Measurements from ENCODE around the gene TRPV3.
A peak's percentile ranks its signal among the peaks of the same experiment; 100 is the strongest.

TRPV3 gene

DNA sequence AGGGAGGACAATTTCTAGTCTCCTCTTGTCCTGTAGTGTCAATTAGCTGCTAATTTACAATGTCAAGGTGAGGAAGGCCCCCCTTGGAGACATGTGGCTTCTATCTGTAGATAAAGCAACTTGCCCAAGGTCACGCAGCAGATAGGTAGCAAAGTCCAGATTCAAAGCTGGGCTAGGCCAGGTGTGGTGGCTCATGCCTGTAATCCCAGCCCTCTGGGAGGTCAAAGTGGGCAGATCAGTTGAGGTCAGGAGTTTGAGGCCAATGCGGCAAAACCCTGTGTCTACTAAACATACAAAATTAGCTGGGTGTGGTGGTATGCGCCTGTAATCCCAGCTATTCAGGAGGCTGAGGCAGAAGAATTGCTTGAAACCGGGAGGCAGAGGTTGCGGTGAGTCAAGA lies 11.1 kb downstream of the TRPV3 start:
- no peak for DNase-seq (ENCODE audit: low spot score)

DNA sequence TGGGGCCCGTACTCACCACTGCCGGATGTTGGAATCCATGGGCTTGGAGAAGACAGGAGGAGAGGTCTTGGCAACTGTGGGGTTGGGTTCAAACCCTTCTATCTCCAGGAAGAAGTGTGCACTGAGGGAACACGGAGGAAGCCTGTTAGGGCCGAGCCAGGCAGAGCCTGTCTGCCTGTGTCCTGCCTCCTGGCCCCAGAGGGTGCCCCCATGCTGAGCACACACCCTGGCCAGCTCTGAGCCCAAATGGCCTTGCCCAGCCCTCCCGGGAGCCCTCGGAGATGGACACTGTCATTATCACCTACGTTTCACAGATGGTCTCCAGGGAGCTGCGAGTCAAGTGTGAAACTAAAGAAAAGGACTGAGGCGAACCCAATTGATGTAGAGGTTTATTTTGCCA lies 12.5 kb downstream of the TRPV3 start:
- DNase-seq (ENCODE audit: low spot score): no peak

DNA sequence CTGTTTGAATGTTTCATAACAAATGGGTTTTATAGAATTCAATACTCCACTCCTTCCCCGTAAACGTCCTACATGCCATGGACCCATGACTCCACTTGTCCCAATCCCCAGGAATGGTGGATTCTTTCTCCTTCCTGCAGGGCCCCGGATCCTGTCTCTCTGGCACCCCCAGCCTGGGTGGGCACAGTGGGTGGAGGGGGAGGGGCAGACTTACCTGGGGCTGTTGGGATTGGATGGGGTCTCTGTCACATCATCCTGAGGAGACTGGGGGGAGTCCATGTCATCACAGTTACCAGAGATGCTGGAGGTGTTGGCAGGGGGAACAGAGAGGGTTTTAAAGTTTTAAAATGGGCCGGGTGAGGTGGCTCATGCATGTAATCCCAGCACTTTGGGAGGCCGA lies 13.2 kb downstream of the TRPV3 start:
- no peak for DNase-seq (ENCODE audit: low spot score)

DNA sequence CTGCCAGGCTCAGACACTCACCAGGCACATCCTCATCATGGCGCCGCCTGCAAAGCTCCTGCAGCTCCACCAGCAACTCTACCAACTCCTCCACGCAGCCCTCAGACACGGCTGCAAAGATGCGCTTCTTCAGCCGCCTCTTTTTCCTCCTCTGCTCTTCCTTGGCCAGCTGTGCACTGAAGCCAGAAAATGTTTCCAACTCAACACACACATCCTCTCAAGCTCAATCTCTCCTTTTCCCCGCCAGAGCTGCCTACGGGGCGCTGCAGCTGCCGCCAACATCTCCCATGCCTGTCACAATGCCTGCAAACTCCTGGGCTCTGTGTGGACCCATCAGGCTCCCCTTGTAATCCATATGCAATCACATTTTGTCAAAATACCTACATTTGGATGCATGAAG lies 14.2 kb downstream of the TRPV3 start:
- DNase-seq (ENCODE audit: low spot score): no peak

DNA sequence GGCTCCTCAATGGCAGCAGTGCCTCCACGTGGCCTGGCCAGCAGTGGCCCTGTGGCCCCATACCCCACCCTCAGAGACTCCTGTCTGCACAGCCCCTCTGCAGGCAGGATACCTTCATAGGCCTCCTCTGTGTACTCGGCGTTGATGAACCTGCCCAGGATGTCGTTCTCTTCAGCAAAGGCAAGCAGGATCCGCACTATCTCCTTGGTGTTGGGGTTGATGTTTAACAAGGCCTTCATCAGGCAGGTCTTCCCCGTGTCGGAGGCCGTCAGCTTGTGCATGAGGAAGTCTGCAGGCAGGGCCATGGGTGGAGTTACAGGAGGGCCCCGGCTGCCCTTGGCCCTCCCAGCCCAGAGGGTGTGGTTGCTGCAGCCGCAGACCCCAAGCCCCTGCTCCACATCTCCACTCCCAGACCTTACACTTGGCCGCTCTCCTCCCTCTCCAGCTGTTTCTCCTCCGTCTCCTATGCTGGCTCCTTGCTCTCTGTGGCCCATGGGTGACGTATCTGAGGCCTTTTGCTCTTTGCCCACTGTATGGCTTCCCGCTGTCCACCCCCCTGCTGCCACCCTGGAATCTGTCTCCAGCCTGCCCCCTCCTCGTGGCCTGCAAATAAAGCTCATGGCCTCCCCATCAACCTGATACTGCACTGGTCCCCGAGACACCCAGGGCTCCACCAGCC lies 15.1 kb downstream of the TRPV3 start:
- DNase-seq (ENCODE audit: low spot score): no peak

DNA sequence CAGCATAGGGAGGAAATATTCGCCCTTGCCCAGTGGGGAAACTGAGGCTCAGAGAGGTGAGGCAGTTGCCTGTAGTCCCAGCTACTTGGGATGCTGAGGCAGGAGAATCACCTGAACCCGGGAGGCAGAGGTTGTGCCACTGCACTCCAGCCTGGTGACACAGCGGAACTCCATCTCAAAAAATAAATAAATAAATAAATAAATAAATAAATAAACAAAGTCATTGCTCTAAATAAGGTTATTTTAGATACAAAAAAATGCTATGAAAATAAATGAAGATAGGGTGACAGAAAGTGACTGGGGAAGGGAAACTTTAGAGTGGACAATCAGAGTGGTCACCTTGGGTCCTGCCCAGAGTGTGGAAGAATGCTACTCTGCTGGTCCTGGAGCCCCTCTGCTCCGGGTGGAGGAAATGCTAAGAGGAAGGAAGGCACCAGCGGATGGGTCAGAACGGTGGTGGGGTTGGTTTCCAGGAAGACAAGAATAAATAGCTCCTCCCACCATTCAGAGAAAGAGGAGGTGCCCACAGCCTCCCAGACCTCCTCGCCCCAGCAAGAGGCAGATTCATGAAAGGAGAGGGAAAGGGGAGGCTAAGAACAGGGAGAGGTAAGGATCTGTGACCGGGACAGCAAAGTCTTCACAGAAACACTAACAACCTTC lies 17.6 kb downstream of the TRPV3 start:
- DNase-seq (ENCODE audit: low spot score): no peak

DNA sequence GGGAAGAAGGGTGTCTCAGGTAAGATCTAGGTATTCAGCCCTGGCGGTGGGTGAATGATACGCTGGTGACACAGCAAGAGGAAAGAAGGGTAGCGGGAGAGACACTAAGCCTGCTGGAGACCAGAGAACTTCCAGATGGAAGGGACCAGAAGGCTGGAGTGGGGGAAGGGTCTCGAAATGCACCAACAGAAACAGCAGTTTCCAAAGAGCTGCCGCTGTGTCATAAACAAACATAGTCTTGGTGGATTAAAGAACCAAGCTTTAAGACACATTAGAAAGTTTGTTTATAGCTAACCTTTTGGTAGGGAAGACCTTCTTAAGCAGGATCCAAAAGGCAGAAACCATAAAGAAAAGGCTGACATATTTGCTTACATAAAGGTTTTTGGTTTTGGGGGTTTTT lies 20.9 kb downstream of the TRPV3 start:
- no peak for DNase-seq (ENCODE audit: low spot score)

DNA sequence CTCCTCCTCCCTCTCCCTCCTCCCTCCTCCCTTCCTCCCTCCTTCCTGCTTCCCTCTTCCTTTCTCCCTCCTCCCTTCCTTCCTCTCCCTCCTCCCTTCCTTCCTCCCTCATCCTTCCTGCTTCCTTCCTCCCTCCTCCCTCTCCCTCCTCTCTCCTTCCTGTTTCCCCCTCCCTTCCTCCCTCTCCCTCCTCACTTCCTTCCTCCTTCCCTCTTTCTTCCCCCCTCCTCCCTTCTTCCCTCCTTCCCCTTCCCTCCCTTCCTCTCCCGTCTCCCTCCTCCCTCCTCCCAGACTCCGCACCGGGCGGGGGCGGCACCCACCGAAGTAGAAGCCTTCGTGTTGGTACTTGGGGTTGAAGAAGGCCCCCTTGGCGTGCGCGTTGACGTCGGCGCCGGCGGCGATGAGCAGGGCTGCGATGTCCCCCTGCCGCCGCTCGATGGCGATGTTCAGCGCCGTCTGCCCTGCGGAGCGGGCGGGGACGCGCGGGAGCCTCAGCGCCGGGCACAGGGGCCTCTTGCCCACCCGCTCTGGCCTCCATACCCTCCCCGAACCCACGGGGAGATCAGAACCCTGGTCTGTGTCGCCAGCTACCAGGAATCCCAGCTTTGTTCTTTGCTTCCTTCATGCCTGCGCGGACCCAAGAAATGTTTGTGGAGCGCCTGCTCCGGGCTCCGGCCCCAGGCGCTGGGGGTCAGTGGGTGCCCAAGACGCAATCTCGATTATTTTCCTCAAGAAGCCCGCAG lies 22.2 kb downstream of the TRPV3 start:
- peak; percentile 66 for DNase-seq (ENCODE audit: low spot score)

DNA sequence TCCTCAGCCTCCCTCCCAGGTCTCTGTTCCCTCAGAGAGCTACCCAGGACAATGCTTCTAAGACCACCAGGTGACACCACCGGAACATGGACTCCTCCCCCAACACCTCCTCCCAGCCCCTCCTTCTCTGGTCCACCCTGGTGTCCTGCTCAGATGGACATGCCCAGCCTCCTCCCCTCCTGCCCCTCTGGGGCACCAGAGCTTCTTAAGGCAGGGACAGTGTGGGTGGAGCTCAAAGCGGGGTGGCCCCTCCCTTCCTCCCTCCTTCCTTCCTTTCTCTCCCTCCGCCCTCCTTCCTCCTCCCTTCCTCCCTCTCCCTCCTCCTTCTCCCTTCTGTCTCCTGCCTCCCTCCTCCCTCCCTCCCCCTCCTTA lies 22.7 kb downstream of the TRPV3 start:
- peak; percentile 57 for DNase-seq (ENCODE audit: low spot score)

DNA sequence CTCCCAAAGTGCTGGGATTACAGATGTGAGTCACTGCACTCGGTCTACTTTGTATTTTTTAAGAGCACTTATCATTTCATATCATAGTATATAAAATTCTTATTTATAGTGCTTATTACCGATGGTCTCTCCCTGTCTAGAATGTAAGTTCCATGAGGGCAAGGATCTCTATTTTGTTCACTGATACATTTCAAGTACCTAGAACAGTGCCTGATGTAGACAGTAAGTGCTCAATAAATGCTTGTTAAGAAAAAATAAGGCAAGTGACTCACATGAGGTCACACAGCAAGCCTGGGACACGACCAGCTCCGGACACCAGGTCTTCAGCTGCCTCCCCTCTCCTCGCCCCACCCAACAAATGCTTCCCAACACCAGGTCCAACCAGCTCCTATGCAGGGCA lies 23.9 kb downstream of the TRPV3 start:
- DNase-seq (ENCODE audit: low spot score): no peak

DNA sequence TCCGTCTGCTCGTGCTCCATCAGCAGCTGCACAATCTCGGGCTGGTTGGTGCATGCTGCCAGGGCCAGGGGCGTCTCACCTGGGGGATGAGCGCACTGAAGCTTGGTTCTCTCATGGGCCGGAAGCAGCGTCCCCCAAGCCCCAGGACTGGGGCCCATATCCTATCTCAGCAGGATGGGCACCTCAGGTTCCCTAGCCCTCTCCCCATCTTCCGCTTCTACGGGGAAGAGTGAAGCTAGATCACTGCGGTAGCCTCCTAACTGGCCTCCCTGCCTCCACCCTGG lies 24.8 kb downstream of the TRPV3 start:
- DNase-seq (ENCODE audit: low spot score): no peak

DNA sequence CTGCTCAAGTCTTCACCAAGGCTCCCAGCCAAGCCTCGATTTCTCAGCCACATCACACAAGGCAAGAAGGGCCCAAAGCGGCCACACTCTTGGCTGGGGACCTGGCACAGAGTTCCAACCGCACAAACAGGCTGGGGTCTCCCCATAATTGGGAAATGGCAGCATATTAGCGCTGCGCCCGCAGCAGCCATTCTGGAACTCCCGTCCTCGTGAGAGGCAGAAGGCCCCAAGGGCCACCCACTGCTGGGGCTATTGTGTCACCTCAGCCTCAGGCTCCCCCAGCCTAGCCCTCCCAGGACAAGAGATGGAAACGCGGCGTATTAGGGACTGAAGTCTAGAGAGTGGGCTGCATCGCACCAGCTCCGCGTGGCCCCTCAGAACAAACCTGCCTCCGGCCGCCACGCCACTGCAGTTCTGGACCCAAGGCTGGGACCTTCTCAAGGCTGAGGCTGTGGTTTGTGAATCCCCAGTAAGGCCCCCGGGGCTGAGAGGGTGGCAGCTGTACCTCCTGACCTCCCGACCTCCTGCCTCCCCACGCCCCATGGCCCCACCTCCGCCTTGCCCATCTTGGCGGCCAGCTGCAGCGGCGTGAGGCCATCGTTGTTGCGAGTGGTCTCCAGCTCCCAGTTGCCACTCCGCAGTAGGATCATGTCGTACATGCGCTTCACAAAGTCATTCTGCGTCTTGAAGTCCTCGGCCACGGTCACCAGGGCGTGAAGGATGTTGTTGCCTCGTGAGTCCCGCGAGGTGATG lies 25.3 kb downstream of the TRPV3 start:
- DNase-seq (ENCODE audit: low spot score): no peak

DNA sequence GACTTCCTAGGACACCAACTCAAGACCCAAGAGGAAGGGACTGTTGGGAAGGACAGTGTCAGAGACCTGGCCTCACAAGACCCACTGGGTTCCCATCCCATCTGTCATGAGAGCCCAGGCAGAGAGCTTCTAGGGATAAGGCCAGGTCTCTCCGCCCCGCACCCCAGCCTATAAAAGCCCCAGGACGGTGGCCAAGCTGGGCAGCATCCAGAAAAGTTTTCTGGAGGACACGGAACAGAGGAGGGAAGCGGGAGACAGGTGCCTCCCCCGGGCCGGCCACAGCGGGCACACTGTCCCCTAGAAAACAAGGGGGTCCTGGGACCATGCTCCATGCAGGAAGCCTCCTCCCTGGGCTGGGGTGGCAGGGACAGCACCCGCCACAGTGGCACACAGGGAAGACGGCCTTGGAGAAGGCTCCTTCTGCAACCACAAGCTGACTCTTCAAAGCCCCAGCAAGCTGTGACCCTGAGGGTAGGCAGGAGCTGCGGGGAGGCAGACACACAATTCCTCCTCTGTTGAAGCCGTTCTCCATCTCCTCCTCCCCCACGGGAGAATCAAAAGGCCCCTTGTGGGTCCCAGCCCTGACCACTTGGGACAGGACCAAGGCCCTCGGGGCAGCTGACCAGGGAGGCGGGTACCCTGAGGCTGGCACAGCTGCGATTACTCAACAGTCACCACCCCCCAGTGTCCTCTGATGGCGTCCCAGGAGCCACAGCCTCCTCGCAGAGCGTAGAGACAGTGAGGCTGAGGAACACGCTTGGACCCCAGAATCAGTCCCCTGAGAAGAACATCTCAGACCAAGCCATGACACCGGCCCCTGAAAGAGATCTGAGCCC lies 26.1 kb downstream of the TRPV3 start:
- DNase-seq (ENCODE audit: low spot score): peak; percentile 26

DNA sequence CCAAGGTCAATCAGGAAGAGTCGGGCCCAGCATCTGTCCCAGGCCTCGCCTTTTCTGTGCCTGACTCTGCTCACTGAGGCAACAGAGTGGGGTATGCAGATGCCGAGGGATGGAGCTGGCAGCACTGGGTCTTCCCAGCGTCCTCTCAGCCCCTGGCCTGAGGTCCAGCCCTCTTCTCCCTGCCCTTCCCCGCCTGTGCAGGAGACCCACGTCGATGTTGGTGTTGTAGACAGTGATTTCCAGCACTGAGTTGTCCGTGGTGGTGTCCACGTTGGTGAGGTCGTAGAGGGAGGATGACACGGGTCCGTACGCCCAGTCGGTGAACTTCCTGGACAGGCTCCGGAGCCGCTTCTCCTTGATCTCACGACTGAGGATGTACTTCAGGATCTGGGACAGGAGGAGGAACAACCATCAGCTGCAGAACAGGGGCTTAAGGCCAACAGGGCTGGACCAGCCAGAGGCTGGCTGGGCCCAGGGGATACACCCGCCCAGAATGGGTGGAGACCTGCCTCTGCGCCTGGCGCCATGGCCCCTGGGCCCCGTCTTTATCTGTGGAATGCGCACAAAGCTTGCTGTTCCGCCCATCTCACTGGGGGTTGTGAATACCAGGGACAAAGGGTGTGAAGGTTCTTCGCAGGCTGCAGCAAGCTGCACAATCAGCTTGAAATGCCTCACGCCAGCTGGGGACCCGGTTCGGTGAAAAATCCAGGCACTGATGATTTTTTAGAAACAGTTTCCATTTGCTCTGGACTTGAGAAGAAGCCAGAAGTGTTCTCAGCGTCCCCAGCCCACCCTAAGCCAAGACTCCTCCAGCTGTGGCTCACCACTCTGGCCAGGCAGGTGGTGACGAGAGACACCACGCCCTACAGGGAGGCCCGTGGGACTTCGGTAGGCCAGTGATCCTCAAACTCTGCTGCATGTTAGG lies 27.5 kb downstream of the TRPV3 start:
- DNase-seq (ENCODE audit: low spot score): no peak

DNA sequence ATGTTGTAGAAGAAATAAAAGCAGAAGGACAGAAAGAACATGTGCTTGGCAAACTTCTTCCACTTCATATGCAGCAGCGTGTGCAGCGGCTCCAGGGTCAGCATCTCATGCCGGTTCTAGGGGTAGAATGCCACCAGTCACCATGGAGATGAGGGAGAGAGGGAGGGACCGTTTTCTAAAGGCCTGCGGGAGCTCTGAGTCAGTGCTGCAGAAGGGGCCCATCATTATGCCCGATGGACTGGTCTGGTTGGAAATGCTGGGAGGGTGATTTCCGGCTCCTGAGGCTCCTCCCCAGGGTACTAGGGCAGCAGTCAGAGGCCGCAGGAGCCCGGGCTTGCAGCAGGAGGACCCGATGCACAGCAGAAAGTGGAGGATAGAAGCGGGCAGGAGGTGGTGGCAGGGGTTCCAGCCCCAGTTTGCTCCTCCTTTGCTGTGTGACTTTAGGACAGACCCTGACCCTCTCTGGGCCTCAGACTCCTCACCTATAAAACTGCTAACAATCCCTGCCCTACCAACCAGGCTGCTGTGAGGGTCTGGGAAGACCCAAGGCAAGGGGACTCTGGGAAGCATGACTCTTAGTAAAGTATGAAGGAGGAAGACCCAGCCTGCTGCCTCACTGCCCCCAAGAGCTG lies 28.6 kb downstream of the TRPV3 start:
- DNase-seq (ENCODE audit: low spot score): no peak

DNA sequence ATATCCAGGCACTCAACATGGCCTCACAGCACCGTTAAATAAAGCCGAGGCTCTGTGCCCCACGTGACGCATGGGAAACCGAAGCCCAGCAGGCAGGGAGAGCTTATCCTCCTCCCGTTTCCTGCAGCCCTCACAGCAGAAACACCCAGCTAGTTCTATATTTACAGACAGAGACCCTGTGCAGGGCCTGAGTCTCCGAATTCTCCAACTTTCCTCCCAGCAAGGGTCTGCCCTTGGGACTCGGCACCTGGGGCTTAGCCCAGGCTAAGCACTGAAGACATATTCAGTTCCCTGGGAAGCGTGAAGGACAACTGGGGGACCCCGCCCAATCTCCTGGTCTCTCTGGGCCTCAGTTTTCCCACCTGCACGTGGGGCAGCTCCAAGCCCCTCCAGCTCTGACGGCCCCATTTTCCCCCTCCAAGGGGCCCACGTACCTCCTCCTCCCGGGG lies 29.2 kb downstream of the TRPV3 start:
- DNase-seq (ENCODE audit: low spot score): no peak

DNA sequence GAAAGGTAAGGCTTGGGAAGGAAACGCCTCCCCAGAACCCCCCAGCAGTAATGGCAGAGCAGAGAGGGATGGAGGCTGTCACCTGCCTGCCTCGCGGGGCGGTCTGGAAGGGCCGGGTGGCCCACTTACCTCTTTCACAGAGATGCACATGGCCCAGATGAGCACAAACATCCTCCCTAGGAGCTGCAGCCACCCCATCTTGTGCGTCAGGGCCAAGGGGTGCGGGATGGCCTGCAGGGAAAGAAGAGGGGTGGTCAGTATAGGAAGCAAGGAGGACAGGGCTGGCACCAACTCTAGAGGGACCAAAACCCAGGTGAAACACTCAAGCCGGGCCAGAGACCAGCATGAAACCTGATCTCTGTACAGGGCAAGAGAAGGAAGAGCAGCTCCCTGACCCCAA lies 29.7 kb downstream of the TRPV3 start:
- no peak for DNase-seq (ENCODE audit: low spot score)

DNA sequence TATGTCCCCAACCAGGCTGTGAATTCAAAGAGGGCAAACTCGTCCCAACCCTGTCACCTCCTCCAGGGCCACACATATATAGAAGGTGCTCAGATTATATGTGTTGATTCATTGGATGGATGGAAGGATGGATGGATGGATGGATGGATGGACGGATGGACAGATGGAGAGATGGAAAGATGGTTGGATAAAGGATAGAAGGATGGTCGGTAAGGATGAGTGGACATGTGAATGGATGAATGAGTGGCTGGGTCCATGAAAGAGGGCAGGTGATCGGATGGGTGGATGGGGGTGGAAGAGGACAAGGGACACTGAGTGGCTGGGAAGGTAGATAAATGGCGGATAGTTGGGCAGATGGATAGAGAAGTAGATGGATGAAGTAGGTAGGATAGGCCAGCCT lies 30.1 kb downstream of the TRPV3 start:
- DNase-seq (ENCODE audit: low spot score): no peak

DNA sequence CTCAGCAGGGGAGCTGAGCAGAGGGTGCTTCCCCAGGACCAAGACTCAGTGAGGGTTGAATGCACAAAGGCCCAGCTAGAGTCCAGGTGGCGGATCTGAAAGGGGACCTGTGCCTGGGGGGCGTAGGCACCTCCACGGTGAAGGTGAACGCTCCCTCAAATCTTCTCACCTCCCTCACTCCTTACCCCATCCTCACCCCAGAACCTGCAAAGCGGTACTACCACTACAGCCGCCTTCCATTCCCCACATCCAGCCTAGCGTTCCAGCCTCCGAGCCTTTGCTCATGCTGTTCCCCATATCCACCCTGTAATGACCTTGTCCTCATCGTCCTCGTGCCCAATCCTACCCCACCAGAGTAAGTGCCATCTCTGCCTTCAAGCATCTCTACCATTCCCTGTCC lies 30.6 kb downstream of the TRPV3 start:
- no peak for DNase-seq (ENCODE audit: low spot score)

DNA sequence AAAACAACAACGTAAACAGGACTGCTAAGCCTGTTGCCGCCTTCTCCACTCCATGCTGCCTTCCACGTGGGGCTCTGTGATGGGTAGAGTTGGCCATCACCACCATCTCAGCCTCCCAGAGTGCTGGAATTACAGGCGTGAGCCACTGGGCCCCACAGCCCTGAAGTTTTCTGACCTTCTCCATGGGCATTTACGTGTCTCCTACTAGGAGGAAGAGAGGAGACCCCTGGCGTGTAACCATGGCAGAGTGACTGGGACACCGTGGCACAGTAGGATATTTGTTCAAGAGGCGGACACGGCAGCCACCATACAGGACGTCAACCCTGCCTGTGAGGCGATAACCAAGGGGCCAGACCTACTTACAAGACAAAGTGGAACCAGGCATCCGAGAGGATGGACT lies 31.1 kb downstream of the TRPV3 start:
- no peak for DNase-seq (ENCODE audit: low spot score)
